HCT116 (cell line): ENCODE measurements around the gene TMC6. TPM values are rescaled to one million over a fixed set of nuclear protein-coding genes. Genes with fewer than 3 reads are reported as not detected.

Experiments used
- ATAC-seq: fragments of 200-7000 bp; cut with Tn5 transposase; 2 replicates; pipeline ENCODE4 v1.9.1; 2020; ENCODE audit warnings: mild to moderate bottlenecking, moderate library complexity
- BruUV-seq: library from RNA; stranded (reverse); fragments of 400-500 nt; replicated peaks from 2 replicates; lab custom pipeline; 2021; lab: Mats Ljungman, UMichigan
- CTCF ChIA-PET: fragments of 300-600 bp; sonication (Branson Sonifier 250); formaldehyde crosslinking; loops from one replicate; lab custom pipeline; 2021; ENCODE audit warnings: antibody characterized with exemption; lab: Charles Lee
- POLR2A ChIA-PET: fragments of 300-600, 350-600 bp; sonication (Branson Sonifier 250); formaldehyde crosslinking; loops from one replicate; lab custom pipeline; 2021; ENCODE audit warnings: antibody characterized with exemption; lab: Charles Lee
- RAD21 ChIA-PET, 2 experiments: fragments of 300-600 bp; sonication (Branson Sonifier 250); formaldehyde crosslinking; loops; one replicate each; lab custom pipeline; 2023; ENCODE audit warnings: low total read pairs in 2 of 2; ENCODE audit not compliant: uncharacterized antibody in 2 of 2, unreplicated experiment in 2 of 2, low non-redundant PET in 1 of 2; lab: Charles Lee
- DNase-seq: peaks from one replicate; pipeline ENCODE4 v3.0.0-alpha.2; 2010; ENCODE audit warnings: low read depth, low spot score
- H2AFZ ChIP-seq: fragments of 200-600 bp; shearing (Covaris generic), sonication (generic); 2 replicates; pipeline ENCODE4 v1.6.1; 2017; ENCODE audit warnings: low read depth, mixed run types, mixed read lengths, antibody characterized with exemption, low read length; ENCODE audit not compliant: poor library complexity, severe bottlenecking
- H3K27ac ChIP-seq: 2 replicates; pipeline ENCODE4 v1.5.1; 2012; ENCODE audit warnings: low read depth, low read length
- H3K27me3 ChIP-seq: fragments of 200-600 bp; sonication (generic); 2 replicates; pipeline ENCODE4 v1.6.1; 2016; ENCODE audit warnings: mixed run types, low read length, mixed read lengths; ENCODE audit not compliant: insufficient read depth
- H3K36me3 ChIP-seq, 2 experiments: fragments of 200-500 bp in 1 of 2; fragments of 200-600 bp in 1 of 2; sonication (Bioruptor generic) in 1 of 2; sonication (generic) in 1 of 2; 2 replicates each; pipeline versions ENCODE4 v1.5.1 to v1.6.1; 2014 to 2016; ENCODE audit warnings: low read length in 2 of 2, inconsistent platforms in 1 of 2, mixed read lengths in 1 of 2, mixed run types in 1 of 2; ENCODE audit not compliant: insufficient read depth in 2 of 2, control insufficient read depth in 1 of 2
- H3K4me1 ChIP-seq, 2 experiments: fragments of 200-600 bp in 1 of 2; sonication (generic) in 1 of 2; 2 replicates each; pipeline versions ENCODE4 v1.5.1 to v1.6.1; 2012 to 2017; ENCODE audit warnings: low read length in 2 of 2, inconsistent platforms in 1 of 2, mild to moderate bottlenecking in 1 of 2, mixed read lengths in 1 of 2, mixed run types in 1 of 2, moderate library complexity in 1 of 2; ENCODE audit not compliant: insufficient read depth in 2 of 2, control insufficient read depth in 1 of 2
- H3K4me2 ChIP-seq: fragments of 200-600 bp; sonication (generic); 2 replicates; pipeline ENCODE4 v1.6.1; 2017; ENCODE audit warnings: mixed run types, low read length, mixed read lengths
- H3K4me3 ChIP-seq, 2 experiments: fragments of 200-600 bp in 1 of 2; sonication (generic) in 1 of 2; replicated peaks in 1 of 2; 2 replicates each; pipeline ENCODE4 v1.5.1; 2011 to 2016; ENCODE audit warnings: low read length in 2 of 2, control low read depth in 1 of 2, low read depth in 1 of 2, mild to moderate bottlenecking in 1 of 2, mixed read lengths in 1 of 2, mixed run types in 1 of 2
- H3K79me2 ChIP-seq: fragments of 200-600 bp; sonication (generic); 2 replicates; pipeline ENCODE4 v1.6.1; 2017; ENCODE audit warnings: mild to moderate bottlenecking, mixed run types, low read length, moderate library complexity, mixed read lengths; ENCODE audit not compliant: insufficient read depth
- H3K9ac ChIP-seq: fragments of 200-600 bp; sonication (generic); 2 replicates; pipeline ENCODE4 v1.6.1; 2016; ENCODE audit warnings: low read length, mixed read lengths
- H3K9me2 ChIP-seq: fragments of 200-600 bp; sonication (generic), shearing (Covaris generic); 2 replicates; pipeline ENCODE4 v1.6.1; 2017; ENCODE audit warnings: mixed run types, mild to moderate bottlenecking, moderate library complexity; ENCODE audit not compliant: insufficient read depth
- H3K9me3 ChIP-seq, 2 experiments: fragments of 200-500 bp in 1 of 2; fragments of 200-600 bp in 1 of 2; sonication (Bioruptor generic) in 1 of 2; sonication (generic) in 1 of 2; 2 replicates each; pipeline ENCODE4 v1.6.1; 2014 to 2017; ENCODE audit warnings: low read length in 2 of 2, mixed read lengths in 2 of 2, inconsistent platforms in 1 of 2, low read depth in 1 of 2, mild to moderate bottlenecking in 1 of 2, mixed run types in 1 of 2, moderate library complexity in 1 of 2; ENCODE audit not compliant: control insufficient read depth in 1 of 2, insufficient read depth in 1 of 2
- H4K20me1 ChIP-seq: fragments of 200-600 bp; sonication (generic), shearing (Covaris generic); 2 replicates; pipeline ENCODE4 v1.6.1; 2017; ENCODE audit warnings: mixed run types, mild to moderate bottlenecking, moderate library complexity; ENCODE audit not compliant: insufficient read depth
- ATF3 ChIP-seq: IDR thresholded peaks from 2 replicates; pipeline ENCODE4 v1.6.1; 2012
- CBX3 ChIP-seq: IDR thresholded peaks from 2 replicates; pipeline ENCODE4 v1.6.1; 2012; ENCODE audit warnings: low read depth
- CEBPB ChIP-seq: IDR thresholded peaks from 2 replicates; pipeline ENCODE4 v1.6.1; 2012; ENCODE audit warnings: low read depth
- EGR1 ChIP-seq: IDR thresholded peaks from 2 replicates; pipeline ENCODE4 v1.6.1; 2012; ENCODE audit warnings: low read depth
- EZH2phosphoT487 ChIP-seq: fragments of 200-600 bp; IDR thresholded peaks from 2 replicates; pipeline ENCODE4 v1.6.1; 2018; ENCODE audit warnings: antibody characterized with exemption, borderline replicate concordance
- FOSL1 ChIP-seq: IDR thresholded peaks from 2 replicates; pipeline ENCODE4 v1.6.1; 2012; ENCODE audit warnings: low read depth
- JUND ChIP-seq: IDR thresholded peaks from 2 replicates; pipeline ENCODE4 v1.6.1; 2012
- MAX ChIP-seq: IDR thresholded peaks from 2 replicates; pipeline ENCODE4 v1.6.1; 2012
- POLR2A ChIP-seq: IDR thresholded peaks from 2 replicates; pipeline ENCODE4 v1.7.0; 2011; ENCODE audit warnings: borderline replicate concordance; ENCODE audit not compliant: insufficient read depth, insufficient read length; ENCODE audit errors: extremely low read depth
- POLR2AphosphoS5 ChIP-seq: IDR thresholded peaks from 2 replicates; pipeline ENCODE4 v1.6.1; 2011; ENCODE audit warnings: mild to moderate bottlenecking, low read depth, low read length, moderate library complexity
- REST ChIP-seq: IDR thresholded peaks from 2 replicates; pipeline ENCODE4 v1.6.1; 2012; ENCODE audit warnings: low read depth
- SP1 ChIP-seq: IDR thresholded peaks from 2 replicates; pipeline ENCODE4 v1.6.1; 2012; ENCODE audit warnings: low read depth
- TCF7L2 ChIP-seq: IDR thresholded peaks from 2 replicates; pipeline ENCODE4 v1.7.0; 2011; ENCODE audit warnings: borderline replicate concordance, inconsistent platforms; ENCODE audit not compliant: insufficient read depth, insufficient read length; ENCODE audit errors: extremely low read depth
- ZBTB33 ChIP-seq: IDR thresholded peaks from 2 replicates; pipeline ENCODE4 v1.6.1; 2011; ENCODE audit warnings: mild to moderate bottlenecking, low read length, moderate library complexity; ENCODE audit not compliant: insufficient replicate concordance; ENCODE audit errors: extremely low read depth
- intact Hi-C: fragments of 100-400 bp; cut with micrococcal nuclease; formaldehyde crosslinking; loops from 2 replicates; pipeline ENCODE4 v1.10.0; 2022
- total RNA-seq: library from RNA; stranded (reverse); gene quantifications from one replicate; pipeline ENCODE4 v1.2.1, GENCODE V29; 2021; ENCODE audit not compliant: unreplicated experiment

Gene TMC6
- total RNA-seq, 1 experiment from 2014 or later, result 142 TPM

GRCh38 chr17:78122216-78122930, 6.2 kb downstream of the TMC6 start:
- RAD21 ChIA-PET, result no interaction called here
- Histone ChIP-seq H3K79me2 (peaks cover 12% of the 10 kb centered on the region; the same call in 1 of the 2 replicates), H2AFZ (no peak overlapping the region), H3K9ac (no peak overlapping the region), H3K9me2 (no peaks in the 10 kb centered on the region), H3K4me2 (no peak overlapping the region), H3K4me1 (peaks cover 5 to 9% of the 10 kb centered on the region in 2 experiments; a peak in 3 of 4 replicates), H3K9me3 (no peaks in the 10 kb centered on the region), H4K20me1 (no peaks in the 10 kb centered on the region), H3K36me3 (peaks cover 5 to 27% of the 10 kb centered on the region in 2 experiments; a peak in 3 of 4 replicates), H3K27ac (no peak overlapping the region), H3K27me3 (no peaks in the 10 kb centered on the region), H3K4me3 (no peak overlapping the region)
- CTCF ChIA-PET, result no interaction called here
- intact Hi-C loops, result no loop called here
- BruUV-seq, result no TSS peak
- TF ChIP-seq POLR2A, result no peak
- TF ChIP-seq POLR2AphosphoS5, result no peak
- no peak for TF ChIP-seq FOSL1
- TF ChIP-seq ATF3, result no peak
- no peak for TF ChIP-seq TCF7L2
- no peak for TF ChIP-seq ZBTB33
- TF ChIP-seq SP1, result no peak
- no peak for TF ChIP-seq EZH2phosphoT487
- no peak for TF ChIP-seq CBX3
- TF ChIP-seq REST, result no peak
- no peak for TF ChIP-seq EGR1
- TF ChIP-seq CEBPB, result no peak
- no peak for TF ChIP-seq JUND
- no peak for TF ChIP-seq MAX
- ATAC-seq, result no peak
- DNase-seq, result no peak
- POLR2A ChIA-PET, result no interaction called here
